Measurements from ENCODE around the gene MGLL.

The MGLL gene

GRCh38 chr3:127744875-127745274 lies 77.4 kb downstream of the MGLL start:
- DNase-seq (ENCODE audit: insufficient read length, low spot score): no peak
- FAIRE-seq: no peak

- FAIRE-seq: no peak
- DNase-seq (ENCODE audit: insufficient read length, low spot score): no peak
These were observed 78.0 kb downstream of the MGLL start for GRCh38 chr3:127744253-127744815.

- FAIRE-seq: no peak
- no peak for DNase-seq (ENCODE audit: insufficient read length, low spot score)
These were observed 78.7 kb downstream of the MGLL start for GRCh38 chr3:127743351-127744252.

GRCh38 chr3:127742580-127742979 lies 79.7 kb downstream of the MGLL start:
- DNase-seq (ENCODE audit: insufficient read length, low spot score) (no peak), FAIRE-seq (no peak)

- no peak for FAIRE-seq
- no peak for DNase-seq (ENCODE audit: insufficient read length, low spot score)
These were observed 80.6 kb downstream of the MGLL start for GRCh38 chr3:127741690-127742089.

- FAIRE-seq (no peak), DNase-seq (ENCODE audit: insufficient read length, low spot score) (no peak)
These were observed 81.1 kb downstream of the MGLL start for GRCh38 chr3:127741246-127741645.

- FAIRE-seq (no peak), DNase-seq (ENCODE audit: insufficient read length, low spot score) (no peak)
These were observed 82.0 kb downstream of the MGLL start for GRCh38 chr3:127740136-127740915.

GRCh38 chr3:127739347-127740135 lies 82.8 kb downstream of the MGLL start:
- DNase-seq (ENCODE audit: insufficient read length, low spot score) (no peak), FAIRE-seq (no peak)

- DNase-seq (ENCODE audit: insufficient read length, low spot score): no peak
These were observed 84.0 kb downstream of the MGLL start for GRCh38 chr3:127738192-127738840.

GRCh38 chr3:127736801-127737539 lies 85.3 kb downstream of the MGLL start:
- DNase-seq (ENCODE audit: insufficient read length, low spot score) (no peak), FAIRE-seq (no peak)

More at GRCh38 chr3:127738192-127738840, 84.0 kb downstream of the MGLL start:
- FAIRE-seq: no peak

- FAIRE-seq (no peak), DNase-seq (ENCODE audit: insufficient read length, low spot score) (no peak)
These were observed 86.3 kb downstream of the MGLL start for GRCh38 chr3:127735767-127736693.

- DNase-seq (ENCODE audit: insufficient read length, low spot score): peak; percentile 77
- FAIRE-seq: peak; percentile 81
These were observed 87.4 kb downstream of the MGLL start for GRCh38 chr3:127734754-127735473.

GRCh38 chr3:127734181-127734720 lies 88.1 kb downstream of the MGLL start:
- FAIRE-seq (no peak), DNase-seq (ENCODE audit: insufficient read length, low spot score) (no peak)

- DNase-seq (ENCODE audit: insufficient read length, low spot score) (no peak), FAIRE-seq (no peak)
These were observed 88.5 kb downstream of the MGLL start for GRCh38 chr3:127733781-127734180.

- no peak for FAIRE-seq
- DNase-seq (ENCODE audit: insufficient read length, low spot score): no peak
These were observed 89.4 kb downstream of the MGLL start for GRCh38 chr3:127732879-127733350.

- DNase-seq (ENCODE audit: insufficient read length, low spot score) (no peak), FAIRE-seq (no peak)
These were observed 90.0 kb downstream of the MGLL start for GRCh38 chr3:127732303-127732702.

- FAIRE-seq (no peak), DNase-seq (ENCODE audit: insufficient read length, low spot score) (no peak)
These were observed 90.6 kb downstream of the MGLL start for GRCh38 chr3:127731546-127732289.
